H1 (cell line): ENCODE results near the gene AGPAT4. TPM values are rescaled to one million over a fixed set of nuclear protein-coding genes. Genes with fewer than 3 reads are reported as not detected.

Experiments
- BACH1 ChIP-seq: IDR thresholded peaks from 2 replicates; pipeline ENCODE4 v1.6.1; 2012; ENCODE audit warnings: low read length, improper control_type of control experiment
- CBX5 ChIP-seq: fragments of 300-800, 300-1000 bp; sonication (generic); IDR thresholded peaks from 2 replicates; pipeline ENCODE4 v1.7.1; 2016; ENCODE audit warnings: antibody characterized with exemption, low read length, low read depth
- FOSL1 ChIP-seq: IDR thresholded peaks from 2 replicates; pipeline ENCODE4 v1.6.1; 2011; ENCODE audit warnings: mild to moderate bottlenecking, low read depth, low read length, moderate library complexity; ENCODE audit not compliant: insufficient read depth
- NRF1 ChIP-seq: IDR thresholded peaks from 2 replicates; pipeline ENCODE4 v1.6.1; 2011; ENCODE audit warnings: mild to moderate bottlenecking, low read depth, low read length, improper control_type of control experiment
- PHF8 ChIP-seq: fragments of 200-600 bp; sonication (generic); conservative IDR thresholded peaks from 2 replicates; pipeline ENCODE4 v1.7.1; 2012; ENCODE audit warnings: low read depth, mild to moderate bottlenecking, inconsistent platforms, low read length, moderate library complexity
- RBBP5 ChIP-seq: IDR thresholded peaks from 2 replicates; pipeline ENCODE4 v1.7.1; 2012; ENCODE audit warnings: low read depth, mild to moderate bottlenecking, inconsistent platforms, low read length, moderate library complexity, borderline replicate concordance
- SAP30 ChIP-seq: fragments of 300-600 bp; sonication (generic); IDR thresholded peaks from 2 replicates; pipeline ENCODE4 v1.7.1; 2012; ENCODE audit warnings: low read length, moderate library complexity, mild to moderate bottlenecking, inconsistent platforms; ENCODE audit not compliant: insufficient read depth, insufficient replicate concordance
- SIN3A ChIP-seq, 2 experiments: IDR thresholded peaks in 1 of 2; conservative IDR thresholded peaks in 1 of 2; 2 replicates each; pipeline ENCODE4 v1.6.1; 2011 to 2012; ENCODE audit warnings: low read length in 2 of 2, improper control_type of control experiment in 1 of 2, low read depth in 1 of 2, mild to moderate bottlenecking in 1 of 2
- TCF12 ChIP-seq: IDR thresholded peaks from 2 replicates; pipeline ENCODE4 v1.6.1; 2011; ENCODE audit warnings: low read depth, mild to moderate bottlenecking, low read length
- polyA plus RNA-seq, 7 experiments: library from polyadenylated mRNA; depleted of rRNA in 3 of 7; stranded (reverse) in 5 of 7; unstranded in 2 of 7; fragments of >200 nt in 5 of 7; fragments of 200-250 nt in 2 of 7; gene quantifications; 1 replicate in 5 of 7; 2 replicates in 1 of 7; 4 replicates in 1 of 7; pipeline versions ENCODE4 v1.2.1 to v1.2.3, GENCODE V29; 2011 to 2013; ENCODE audit warnings: missing spikeins in 2 of 7, mixed read lengths in 2 of 7
- total RNA-seq: library from RNA; stranded (reverse); fragmentation: NEBNext Ultra II Directional; extraction: Animal tissue kit (Norgen Biotek cat#: 25700); gene quantifications from 2 replicates; pipeline ENCODE4 v1.2.1, GENCODE V29; 2021
- TF ChIP-seq, protein P1 (sequence below): IDR thresholded peaks from 2 replicates; pipeline ENCODE4 v1.6.1; 2012; ENCODE audit warnings: inconsistent platforms

AGPAT4 gene
- total and polyA plus RNA-seq, 2 of the 8 experiments (the other 6 are each of a cell fraction or from before 2014, with no cell fraction given): 13.5 to 23.8 TPM

DNA sequence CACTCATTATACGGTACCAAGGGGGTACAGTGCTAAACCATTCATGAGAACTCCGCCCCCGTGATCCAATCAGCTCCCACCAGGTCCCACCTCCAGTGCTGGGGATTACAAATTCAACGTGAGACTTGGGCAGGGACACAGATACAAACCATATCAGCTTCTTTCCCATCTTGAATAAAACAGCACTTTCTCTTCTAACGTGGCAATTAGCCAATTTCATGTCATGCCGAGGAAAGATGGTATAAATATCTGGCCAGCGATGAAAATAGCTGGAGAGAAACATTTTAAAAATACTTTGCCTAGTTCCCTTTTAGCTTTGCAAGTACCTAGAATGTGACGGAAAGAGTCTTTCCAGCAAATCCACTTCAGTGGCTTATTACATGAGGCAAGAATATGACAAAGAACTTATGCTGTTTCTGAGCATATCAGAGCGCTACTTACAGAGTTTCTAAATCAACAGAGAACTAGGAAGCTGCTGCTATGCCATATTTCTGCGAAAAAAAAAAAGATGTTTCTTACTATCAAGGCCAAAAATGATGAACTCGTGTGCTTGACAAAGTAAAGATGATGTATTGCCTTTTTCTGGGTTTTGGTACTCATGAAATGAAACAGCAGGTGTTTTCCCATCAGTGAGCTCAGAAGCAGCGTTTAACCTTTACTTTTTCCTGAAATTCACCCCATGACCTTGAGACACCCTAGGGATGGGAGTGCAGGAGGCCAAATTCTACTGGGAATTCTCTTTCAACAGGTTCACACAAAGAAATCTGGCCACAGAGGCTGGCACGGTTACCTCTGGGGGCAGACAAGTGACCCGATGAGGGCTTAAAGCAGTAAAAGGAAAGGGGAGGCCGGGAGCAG is 37.9 kb downstream of the AGPAT4 start (continued):
- TF ChIP-seq, protein P1, sequence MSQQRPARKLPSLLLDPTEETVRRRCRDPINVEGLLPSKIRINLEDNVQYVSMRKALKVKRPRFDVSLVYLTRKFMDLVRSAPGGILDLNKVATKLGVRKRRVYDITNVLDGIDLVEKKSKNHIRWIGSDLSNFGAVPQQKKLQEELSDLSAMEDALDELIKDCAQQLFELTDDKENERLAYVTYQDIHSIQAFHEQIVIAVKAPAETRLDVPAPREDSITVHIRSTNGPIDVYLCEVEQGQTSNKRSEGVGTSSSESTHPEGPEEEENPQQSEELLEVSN: no peak
- TF ChIP-seq PHF8: no peak
- TF ChIP-seq RBBP5: no peak
- TF ChIP-seq TCF12: no peak
- no peak for TF ChIP-seq SAP30
- TF ChIP-seq FOSL1: no peak
- TF ChIP-seq SIN3A (conservative IDR thresholded peaks at IDR 0.05 in 1 of 2, IDR thresholded peaks at IDR 0.05 in 1 of 2; ENCODE audit: low read depth in 1 of 2, low read length in 2 of 2): no peak
- TF ChIP-seq CBX5: no peak
- no peak for TF ChIP-seq NRF1
- TF ChIP-seq BACH1: no peak
